ENCODE data around the gene ZBED3.

Gene ZBED3

GRCh38 chr5:77076961-77077828 is 9.9 kb downstream of the ZBED3 start:
- DNase-seq (ENCODE audit: low spot score): no peak

GRCh38 chr5:77074745-77075144 is 12.3 kb downstream of the ZBED3 start:
- DNase-seq (ENCODE audit: low spot score): no peak

DNA sequence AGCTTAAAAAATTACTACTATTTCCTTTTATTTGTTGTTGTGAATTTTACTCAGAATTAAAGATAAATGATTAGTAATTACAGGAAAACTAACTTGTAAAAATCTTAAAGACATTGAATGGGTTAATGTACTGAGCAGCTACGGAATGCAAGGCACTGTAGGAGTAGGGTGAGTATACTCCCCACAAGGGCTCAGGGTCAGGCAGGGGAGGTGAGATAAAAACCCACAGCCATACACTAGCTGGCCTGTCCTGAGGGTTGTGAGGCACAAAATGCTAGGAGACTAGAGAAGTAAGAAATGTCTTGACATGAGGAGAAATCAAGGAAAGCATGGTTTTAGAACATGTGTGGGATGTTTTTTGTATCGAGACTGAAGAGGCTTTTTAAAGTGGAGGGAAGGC is 13.4 kb downstream of the ZBED3 start:
- no peak for DNase-seq (ENCODE audit: low spot score)

DNA sequence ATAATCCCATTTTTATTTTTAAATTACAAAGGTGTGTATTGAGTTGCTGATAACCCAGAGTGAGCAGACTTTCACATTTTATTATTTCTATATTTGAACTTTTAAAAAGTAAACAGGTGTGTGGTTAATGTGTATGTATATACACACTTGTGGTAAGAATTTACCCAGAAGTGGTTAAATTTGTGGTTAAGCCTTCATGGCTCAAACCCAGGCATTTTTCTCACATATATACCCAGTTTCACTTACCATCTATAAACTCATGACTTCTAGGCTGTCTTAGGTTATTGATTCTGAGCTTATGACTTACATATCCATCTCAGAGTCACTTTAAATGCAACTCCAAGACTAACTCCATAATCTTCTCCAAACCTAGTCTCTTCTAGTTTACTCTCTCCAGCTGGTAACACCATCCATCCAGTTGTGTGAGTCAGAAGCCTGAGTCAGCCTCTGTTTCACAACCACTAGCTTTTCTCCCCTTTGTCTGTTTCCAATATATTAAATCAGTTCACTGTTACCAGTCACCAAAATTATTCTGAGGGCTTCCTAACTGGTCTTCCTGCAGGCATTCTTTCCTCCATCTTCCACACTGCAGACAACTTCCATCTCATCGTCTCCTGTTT is 20.2 kb downstream of the ZBED3 start:
- DNase-seq (ENCODE audit: low spot score): no peak

- no peak for DNase-seq (ENCODE audit: low spot score)
These were observed 20.9 kb downstream of the ZBED3 start for GRCh38 chr5:77066184-77066583.

GRCh38 chr5:77065256-77065655 is 21.8 kb downstream of the ZBED3 start:
- DNase-seq (ENCODE audit: low spot score): no peak

- DNase-seq (ENCODE audit: low spot score): no peak
These were observed 23.0 kb downstream of the ZBED3 start for GRCh38 chr5:77064040-77064439.

DNA sequence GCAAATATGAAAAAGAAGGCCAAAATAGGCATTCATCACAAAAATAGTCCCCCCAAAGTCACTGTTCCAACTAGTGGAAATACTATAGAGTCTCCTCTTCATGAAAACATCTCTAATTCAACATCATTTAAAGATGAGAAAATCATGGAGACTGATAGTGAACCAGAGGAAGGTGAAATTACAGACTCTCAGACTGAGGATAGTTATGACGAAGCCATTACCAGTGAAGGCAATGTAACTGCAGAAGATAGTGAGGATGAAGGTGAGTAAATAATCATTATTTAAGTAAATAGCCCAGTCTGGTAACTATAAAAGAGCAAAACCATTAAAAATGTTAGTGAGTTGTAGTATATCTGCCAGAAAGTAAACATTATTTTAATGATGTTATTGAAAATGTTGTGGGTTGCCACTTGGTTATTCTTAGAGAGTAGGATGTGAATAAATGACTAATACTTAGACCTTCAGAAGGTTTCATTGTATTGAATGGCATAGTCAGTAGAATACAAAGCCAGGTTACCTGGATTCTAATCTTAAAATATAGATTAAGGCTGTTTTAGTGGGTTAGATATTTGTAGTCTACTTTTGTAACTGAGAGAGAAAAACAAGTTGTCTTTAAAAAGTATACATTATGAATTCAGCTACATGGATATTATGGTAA is 40.5 kb downstream of the ZBED3 start:
- no peak for DNase-seq (ENCODE audit: low spot score)

- no peak for DNase-seq (ENCODE audit: low spot score)
These were observed 51.1 kb downstream of the ZBED3 start for GRCh38 chr5:77035950-77036349.

DNA sequence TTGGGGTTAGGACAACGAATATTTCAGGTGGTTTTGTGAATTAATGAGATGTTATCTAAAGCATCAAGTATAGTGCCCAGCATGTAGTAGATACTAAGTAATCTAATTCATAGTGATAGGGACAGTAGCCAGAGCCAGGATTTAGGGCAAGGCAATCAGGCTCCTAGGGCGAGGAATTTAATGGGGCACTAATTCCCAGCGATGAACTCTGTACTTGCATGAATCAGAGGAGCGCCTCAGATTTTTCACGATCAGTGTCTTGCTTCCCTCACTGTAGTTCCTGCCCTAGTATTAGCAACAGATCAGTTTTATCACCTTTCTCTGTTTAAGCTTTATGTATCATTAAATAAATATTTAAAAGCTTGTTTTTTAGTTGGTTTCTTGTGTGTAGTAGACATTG is 53.7 kb downstream of the ZBED3 start:
- DNase-seq (ENCODE audit: low spot score): no peak

- DNase-seq (ENCODE audit: low spot score): no peak
These were observed 54.5 kb downstream of the ZBED3 start for GRCh38 chr5:77032635-77033034.

GRCh38 chr5:77031891-77032290 is 55.2 kb downstream of the ZBED3 start:
- DNase-seq (ENCODE audit: low spot score): no peak

GRCh38 chr5:77030097-77031071 is 56.7 kb downstream of the ZBED3 start, which contains the start of gene AGGF1:
Gene AGGF1 (plus strand): TSS chr5:77030404. CDS start chr5:77030767, 363 bp downstream.
- peak; percentile 76 for DNase-seq (ENCODE audit: low spot score)

- DNase-seq (ENCODE audit: low spot score): no peak
These were observed 57.7 kb downstream of the ZBED3 start for GRCh38 chr5:77029376-77029885.

DNA sequence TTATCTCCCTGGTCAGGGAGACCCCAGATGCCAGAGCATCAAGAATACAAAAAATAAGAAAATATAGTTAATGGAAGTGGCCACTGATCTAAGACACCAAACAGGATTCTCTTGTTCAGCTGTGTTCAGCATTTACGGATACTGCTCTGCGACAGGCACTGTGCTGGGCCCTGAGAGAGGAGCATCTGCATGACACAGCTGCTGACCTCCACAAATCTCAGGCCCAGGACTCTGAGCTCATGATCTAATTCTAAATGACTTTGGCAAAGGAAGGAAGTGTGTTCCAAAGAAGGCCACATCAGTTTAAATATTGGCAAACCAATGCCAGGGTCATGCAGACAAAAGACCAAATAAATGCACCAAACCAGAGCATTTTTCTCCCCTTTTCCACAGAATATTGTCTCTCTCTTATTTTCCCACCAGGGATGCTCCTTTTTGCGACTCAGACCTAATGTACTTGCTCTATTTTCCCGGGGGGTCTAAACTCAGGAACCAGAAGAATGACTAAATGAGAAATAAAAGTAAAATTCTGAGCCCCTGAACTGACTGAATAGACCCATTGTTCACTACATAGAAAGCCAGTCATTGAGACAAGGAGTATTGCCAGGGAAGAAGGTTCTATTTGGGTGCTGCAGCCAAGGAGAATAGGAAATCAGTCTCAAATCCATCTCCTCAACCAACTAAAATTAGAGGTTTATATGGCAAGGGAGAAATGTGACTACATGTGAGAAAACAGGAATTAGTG is 58.3 kb downstream of the ZBED3 start:
- no peak for DNase-seq (ENCODE audit: low spot score)

DNA sequence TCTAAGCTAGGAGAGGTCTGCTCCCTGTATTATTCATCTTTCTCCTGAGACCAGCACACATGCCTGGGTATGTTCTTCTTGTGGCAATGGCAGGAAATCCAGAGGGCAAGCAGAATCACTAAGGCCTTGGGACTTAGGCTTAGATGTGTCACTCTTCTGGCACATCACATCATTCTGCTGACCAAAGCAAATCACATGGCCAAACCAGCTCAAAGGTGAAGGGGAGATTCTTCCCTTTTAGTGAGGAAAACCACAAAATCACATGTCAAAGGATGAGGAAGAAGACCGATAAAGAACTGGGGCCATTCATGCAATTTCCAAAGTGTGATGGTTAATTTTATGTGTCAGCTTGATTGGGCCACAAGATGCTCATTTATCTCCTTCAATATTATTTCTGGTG is 62.6 kb downstream of the ZBED3 start:
- no peak for DNase-seq (ENCODE audit: low spot score)

- no peak for DNase-seq (ENCODE audit: low spot score)
These were observed 64.3 kb downstream of the ZBED3 start for GRCh38 chr5:77022511-77023417.

Measured in HuH-7.5 (cell line).